GM12864 (cell line): Measurements from ENCODE around the gene LIPC.

Experiments used
- DNase-seq: peaks from one replicate; pipeline ENCODE4 v3.0.0-alpha.2; 2011; ENCODE audit warnings: low read depth
- H3K4me3 ChIP-seq: 2 replicates; pipeline ENCODE4 v1.5.1; 2011; ENCODE audit warnings: mild to moderate bottlenecking, low read depth, low read length, control low read depth
- CTCF ChIP-seq: IDR thresholded peaks from 2 replicates; pipeline ENCODE4 v1.5.1; 2011; ENCODE audit warnings: low read depth, mild to moderate bottlenecking, moderate library complexity, low read length, control low read depth, inconsistent platforms; ENCODE audit errors: missing control alignments

The LIPC gene

DNA sequence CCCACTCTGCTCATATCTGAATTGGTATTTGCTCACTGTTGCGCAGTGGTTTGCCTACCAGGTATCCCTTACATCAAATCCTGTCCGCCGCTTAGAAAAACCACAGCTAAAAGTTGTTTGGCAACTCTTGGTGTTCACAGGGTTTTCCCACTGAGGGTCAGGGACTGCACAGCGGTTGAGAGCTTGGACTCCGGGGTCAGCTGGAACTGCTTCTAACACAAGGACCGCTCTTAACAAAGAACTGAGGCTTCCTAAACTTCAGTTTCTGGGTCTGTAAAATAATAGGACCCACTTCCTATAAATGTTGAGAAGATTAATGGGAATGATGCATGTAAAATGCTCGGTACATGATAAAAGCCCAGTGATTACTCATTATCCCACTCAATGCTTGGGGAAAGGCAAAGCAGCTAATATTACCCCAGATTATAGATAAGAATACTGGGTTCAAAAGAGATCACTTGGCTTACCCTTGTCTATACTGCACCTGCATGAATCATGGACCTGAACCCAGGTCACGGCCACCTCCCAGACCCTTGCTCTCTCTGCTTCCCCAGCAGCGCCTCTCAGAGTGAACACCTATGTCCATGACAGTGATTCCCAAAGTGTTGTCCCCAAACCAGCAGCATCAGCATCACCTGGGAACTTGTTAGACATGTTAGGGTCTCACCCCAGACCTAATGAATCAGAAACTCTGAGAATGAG lies 36.1 kb downstream of the LIPC start:
- DNase-seq: no peak
- H3K4me3 ChIP-seq: no peak overlapping the region
- TF ChIP-seq CTCF: no peak

DNA sequence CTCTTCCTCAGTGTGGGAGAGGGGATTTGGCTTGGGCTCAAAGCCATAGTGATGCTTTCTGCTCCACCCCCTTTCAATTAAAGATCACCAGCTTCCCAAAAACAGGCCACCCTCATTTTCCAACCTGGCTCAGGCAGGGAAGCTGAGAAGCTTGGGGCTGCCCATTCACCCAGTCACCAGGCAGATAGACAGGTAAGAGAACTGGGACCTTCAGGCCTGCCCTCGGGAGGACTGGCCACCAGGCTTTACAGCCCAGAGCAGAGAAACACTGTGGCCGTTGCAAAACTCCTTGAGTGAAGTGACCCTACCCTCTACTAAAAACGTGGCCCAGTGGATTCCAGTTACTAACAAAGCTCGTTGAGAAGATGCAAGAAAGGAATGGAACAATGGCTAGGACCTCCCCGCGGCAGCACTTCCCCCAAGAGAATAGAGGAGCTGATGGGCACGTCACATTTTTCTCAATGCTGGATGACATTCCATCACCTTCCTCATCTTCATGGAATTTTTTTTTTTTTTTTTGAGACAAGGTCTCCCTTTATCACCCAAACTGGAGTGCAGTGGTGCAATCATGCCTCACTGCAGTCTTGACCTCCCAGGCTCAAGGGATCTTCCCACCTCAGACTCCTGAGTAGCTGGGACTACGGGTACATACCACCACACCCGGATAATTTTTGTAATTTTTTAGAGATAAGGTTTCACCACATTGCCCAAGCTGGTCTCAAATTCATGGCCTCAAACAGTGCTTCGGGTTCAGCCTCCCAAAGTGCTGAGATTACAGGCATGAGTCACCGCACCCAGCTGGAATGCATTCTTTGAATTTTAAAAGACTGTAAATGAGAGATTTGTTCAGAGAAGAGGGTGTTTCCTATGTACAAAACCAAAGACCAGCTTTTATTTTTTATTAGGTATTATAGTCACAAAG lies 37.9 kb downstream of the LIPC start:
- no peak for TF ChIP-seq CTCF
- no peak overlapping the region for H3K4me3 ChIP-seq
- DNase-seq: no peak

DNA sequence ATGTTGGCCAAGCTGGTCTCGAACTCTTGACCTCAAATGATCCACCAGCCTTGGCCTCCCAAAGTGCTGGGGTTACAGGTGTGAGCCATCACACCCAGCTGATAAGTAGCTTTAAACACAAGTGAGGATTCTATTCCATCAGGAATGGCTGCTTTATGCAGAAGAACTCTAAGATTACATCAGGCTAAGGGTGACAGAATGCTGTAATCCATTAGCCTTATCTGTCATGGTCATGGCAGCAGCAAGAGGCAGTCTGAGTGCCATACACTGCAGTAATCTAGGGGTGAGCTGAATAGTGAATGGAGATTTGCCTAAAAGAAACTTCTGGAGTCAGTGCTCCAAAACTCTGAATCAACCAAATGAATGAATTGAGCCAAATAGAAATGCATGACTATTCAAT lies 39.6 kb downstream of the LIPC start:
- no peak overlapping the region for H3K4me3 ChIP-seq
- no peak for DNase-seq
- no peak for TF ChIP-seq CTCF

DNA sequence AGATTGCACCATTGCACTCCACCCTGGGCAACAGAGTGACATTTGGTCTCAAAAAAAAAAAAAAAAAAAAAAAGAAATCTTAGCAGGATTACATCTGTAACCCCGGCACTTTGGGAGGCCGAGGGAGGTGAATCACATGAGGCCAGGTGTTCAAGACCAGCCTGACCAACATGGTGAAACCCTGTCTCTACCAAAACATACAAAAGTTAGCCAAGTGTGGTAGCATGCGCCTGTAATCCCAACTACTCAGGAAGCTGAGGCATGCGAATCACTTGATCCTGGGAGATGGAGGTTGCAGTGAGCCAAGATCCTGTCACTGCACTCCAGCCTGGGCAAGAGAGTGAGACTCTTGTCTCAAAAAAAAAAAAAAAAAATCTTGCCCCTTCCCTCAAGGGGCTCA lies 40.4 kb downstream of the LIPC start:
- no peak for DNase-seq
- H3K4me3 ChIP-seq: no peak overlapping the region
- TF ChIP-seq CTCF: no peak

GRCh38 chr15:58472821-58473581 lies 41.2 kb downstream of the LIPC start:
- no peak for DNase-seq
- peak overlapping the region; percentile 15; the same call in 1 of the 2 replicates for H3K4me3 ChIP-seq

GRCh38 chr15:58473724-58474123 lies 41.9 kb downstream of the LIPC start:
- peak overlapping the region; percentile 15 for H3K4me3 ChIP-seq
- no peak for DNase-seq
- TF ChIP-seq CTCF: no peak

More at GRCh38 chr15:58472821-58473581, 41.2 kb downstream of the LIPC start:
- TF ChIP-seq CTCF: no peak
